ENCODE data around the gene ELOVL2.

DNA sequence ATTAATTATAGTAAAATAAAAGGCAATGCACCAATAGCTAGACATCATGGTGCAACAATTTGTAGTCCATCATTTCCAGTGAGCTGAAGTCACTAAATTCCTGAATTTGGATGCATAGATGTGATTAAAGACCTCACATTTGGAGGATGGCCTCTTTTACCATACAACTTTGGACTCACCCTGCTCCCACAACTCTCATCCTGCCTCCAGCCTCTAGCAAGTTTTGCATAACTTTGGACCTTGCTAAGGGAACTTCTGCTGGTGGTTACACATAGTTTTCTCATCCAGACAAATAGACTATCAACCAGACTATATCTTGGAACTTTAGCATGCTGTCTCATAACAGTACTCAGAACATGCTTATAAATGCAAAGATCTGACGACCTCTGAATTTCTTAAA lies 12.8 kb upstream of the ELOVL2 start:
- TF ChIP-seq, protein P1, sequence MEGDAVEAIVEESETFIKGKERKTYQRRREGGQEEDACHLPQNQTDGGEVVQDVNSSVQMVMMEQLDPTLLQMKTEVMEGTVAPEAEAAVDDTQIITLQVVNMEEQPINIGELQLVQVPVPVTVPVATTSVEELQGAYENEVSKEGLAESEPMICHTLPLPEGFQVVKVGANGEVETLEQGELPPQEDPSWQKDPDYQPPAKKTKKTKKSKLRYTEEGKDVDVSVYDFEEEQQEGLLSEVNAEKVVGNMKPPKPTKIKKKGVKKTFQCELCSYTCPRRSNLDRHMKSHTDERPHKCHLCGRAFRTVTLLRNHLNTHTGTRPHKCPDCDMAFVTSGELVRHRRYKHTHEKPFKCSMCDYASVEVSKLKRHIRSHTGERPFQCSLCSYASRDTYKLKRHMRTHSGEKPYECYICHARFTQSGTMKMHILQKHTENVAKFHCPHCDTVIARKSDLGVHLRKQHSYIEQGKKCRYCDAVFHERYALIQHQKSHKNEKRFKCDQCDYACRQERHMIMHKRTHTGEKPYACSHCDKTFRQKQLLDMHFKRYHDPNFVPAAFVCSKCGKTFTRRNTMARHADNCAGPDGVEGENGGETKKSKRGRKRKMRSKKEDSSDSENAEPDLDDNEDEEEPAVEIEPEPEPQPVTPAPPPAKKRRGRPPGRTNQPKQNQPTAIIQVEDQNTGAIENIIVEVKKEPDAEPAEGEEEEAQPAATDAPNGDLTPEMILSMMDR (IDR thresholded peaks at IDR 0.05) = no peak
- no peak for TF ChIP-seq POLR2A (IDR thresholded peaks at IDR 0.05)
